HTERT RPE-1 (cell line): Measurements from ENCODE around the gene NBPF4.
"Not testable (repeated sequence)": the region's sequence is repeated elsewhere in the genome, so short reads cannot be mapped to it uniquely, and the experiment has no call there.

Experiments used
- in situ Hi-C: fragments of 300-500 bp; cut with MboI; formaldehyde crosslinking; loops from 4 replicates; pipeline ENCODE4 v1.14.3; 2020; ENCODE audit warnings: low sequenced_read_pairs

Gene NBPF4

GRCh38 chr1:108211014-108211413, 32.9 kb downstream of the NBPF4 start:
- in situ Hi-C loops, result no loop called here

GRCh38 chr1:108209456-108210108, 34.3 kb downstream of the NBPF4 start:
- in situ Hi-C loops, result no loop called here

- in situ Hi-C loops, result no loop called here
These were observed 35.0 kb downstream of the NBPF4 start for GRCh38 chr1:108208724-108209446.

- in situ Hi-C loops, result not testable (repeated sequence)
These were observed 40.3 kb downstream of the NBPF4 start for GRCh38 chr1:108203582-108203981.

GRCh38 chr1:108201687-108202086, 42.2 kb downstream of the NBPF4 start:
- in situ Hi-C loops, result no loop called here

- in situ Hi-C loops, result no loop called here
These were observed 43.2 kb downstream of the NBPF4 start for GRCh38 chr1:108200687-108201051.

- in situ Hi-C loops, result no loop called here
These were observed 43.8 kb downstream of the NBPF4 start, which contains the start of gene SLC25A24 for GRCh38 chr1:108199781-108200686. SLC25A24 (minus strand) TSS chr1:108200343; CDS start chr1:108200138, 205 bp downstream.

GRCh38 chr1:108199201-108199691, 44.6 kb downstream of the NBPF4 start:
- in situ Hi-C loops, result no loop called here

GRCh38 chr1:108194051-108194450, 49.8 kb downstream of the NBPF4 start:
- in situ Hi-C loops, result no loop called here

- in situ Hi-C loops, result no loop called here
These were observed 50.5 kb downstream of the NBPF4 start for GRCh38 chr1:108193333-108193732.

GRCh38 chr1:108192581-108192980, 51.3 kb downstream of the NBPF4 start:
- in situ Hi-C loops, result no loop called here

GRCh38 chr1:108190686-108191416, 53.0 kb downstream of the NBPF4 start:
- in situ Hi-C loops, result no loop called here

GRCh38 chr1:108190001-108190634, 53.8 kb downstream of the NBPF4 start:
- in situ Hi-C loops, result no loop called here

- in situ Hi-C loops, result no loop called here
These were observed 55.1 kb downstream of the NBPF4 start for GRCh38 chr1:108188801-108189200.

- in situ Hi-C loops, result no loop called here
These were observed 60.7 kb downstream of the NBPF4 start for GRCh38 chr1:108182959-108183700.

- in situ Hi-C loops, result no loop called here
These were observed 64.9 kb downstream of the NBPF4 start for GRCh38 chr1:108179018-108179417.
